GM13977 (cell line): ENCODE results near the gene HOXA11.

Experiments
- DNase-seq: peaks from one replicate; pipeline ENCODE4 v3.0.0; 2012; ENCODE audit warnings: low spot score
- CTCF ChIP-seq: IDR thresholded peaks from 2 replicates; pipeline ENCODE4 v1.5.1; 2012; ENCODE audit warnings: mild to moderate bottlenecking, control low read depth; ENCODE audit not compliant: insufficient read depth; ENCODE audit errors: extremely low read depth, missing control alignments
- in situ Hi-C: fragments of 300-500 bp; cut with MboI; formaldehyde crosslinking; loops from one replicate; pipeline ENCODE4 v1.12.0; 2022; ENCODE audit warnings: low sequenced_read_pairs, low pct_unique_long_range_greater_than_20kb, mixed read lengths, inconsistent platforms; ENCODE audit not compliant: unreplicated experiment

HOXA11 gene

DNA sequence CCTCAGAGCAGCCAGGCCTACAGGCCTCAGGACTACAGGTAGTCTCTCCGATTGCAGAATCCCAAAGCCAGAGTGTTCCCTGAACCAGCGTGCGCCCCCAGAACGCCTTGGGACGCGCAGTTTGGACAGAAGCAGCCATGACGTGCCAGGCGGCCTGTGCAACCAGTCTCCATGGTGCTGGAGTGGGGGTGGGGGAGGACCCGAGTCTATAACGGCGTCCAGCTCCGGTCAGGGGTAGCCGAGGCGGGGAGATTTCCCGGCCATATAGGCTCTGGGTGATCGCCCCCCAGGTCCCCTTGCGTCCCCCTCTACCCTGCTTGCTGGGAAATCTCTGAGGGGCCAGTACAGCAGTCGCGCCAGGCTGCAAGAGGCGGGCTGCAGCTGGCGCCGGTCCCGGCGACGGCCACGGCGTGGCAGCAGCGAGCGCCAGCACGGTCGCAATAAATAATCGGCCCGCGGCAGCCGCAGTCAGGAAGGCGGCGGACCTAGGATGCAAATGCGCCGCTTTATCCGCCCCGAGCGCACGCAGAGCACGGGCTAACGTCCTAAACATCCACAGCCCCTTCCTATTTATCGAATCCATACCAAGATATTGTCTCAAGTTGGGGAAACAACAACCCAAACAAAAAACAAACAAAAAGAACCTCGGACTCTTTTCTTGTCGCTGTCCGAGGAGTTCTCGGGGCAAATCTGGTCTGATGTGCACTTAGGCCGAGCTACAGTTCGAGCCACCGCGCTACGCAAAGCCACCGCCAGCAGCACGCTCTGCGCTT, 34.3 kb downstream of the HOXA11 start:
- peak; percentile 93 for DNase-seq
- in situ Hi-C loops: loop anchor here (10.0 to 25.0 kb wide), 2 partner anchors 94 to 788 kb away; partner anchors contain the start of gene EVX1
- TF ChIP-seq CTCF: peak; percentile 93

DNA sequence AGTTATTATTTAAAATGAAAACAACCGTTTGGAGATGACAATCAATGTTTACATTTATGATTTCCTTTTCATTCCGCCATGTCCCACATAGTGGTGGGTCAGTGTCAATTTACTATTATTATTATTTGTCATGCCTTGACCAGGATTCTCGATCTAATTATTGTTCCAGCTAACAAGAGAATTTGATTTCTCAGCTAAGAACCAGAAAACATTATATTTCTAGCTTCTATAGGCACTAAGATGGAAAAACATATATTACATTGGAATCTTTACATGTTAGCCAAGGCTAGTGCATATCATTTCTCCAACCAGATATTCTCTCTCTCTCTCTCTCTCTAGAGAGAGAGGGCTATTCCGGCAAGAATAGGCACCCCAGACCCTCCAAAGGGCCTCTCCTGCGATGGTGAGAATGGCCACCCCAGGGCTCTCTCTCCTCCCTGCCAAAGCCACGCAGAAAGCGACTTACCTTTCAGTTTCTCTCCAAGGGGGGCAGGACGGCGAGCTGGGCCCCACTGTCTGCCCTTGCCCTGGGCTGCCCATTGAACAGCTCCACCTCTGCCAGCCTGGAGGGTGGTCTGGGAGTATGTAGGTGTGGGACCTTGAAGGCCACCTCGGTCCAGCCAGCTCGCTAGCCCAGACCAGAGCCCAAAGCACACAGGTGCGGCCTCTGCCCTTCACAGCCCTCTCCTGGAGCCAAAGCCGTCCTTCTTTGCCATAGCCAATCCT, 35.0 kb downstream of the HOXA11 start:
- DNase-seq: no peak
- TF ChIP-seq CTCF: no peak
- in situ Hi-C loops: loop anchor here (10.0 to 25.0 kb wide), 2 partner anchors 95 to 788 kb away; partner anchors contain the start of gene EVX1

GRCh38 chr7:27148756-27149641, 36.0 kb downstream of the HOXA11 start:
- TF ChIP-seq CTCF: no peak
- in situ Hi-C loops: no loop called here
- DNase-seq: no peak

- no peak for DNase-seq
- no peak for TF ChIP-seq CTCF
- in situ Hi-C loops: no loop called here
Observed at GRCh38 chr7:27148031-27148755, 36.8 kb downstream of the HOXA11 start.

DNA sequence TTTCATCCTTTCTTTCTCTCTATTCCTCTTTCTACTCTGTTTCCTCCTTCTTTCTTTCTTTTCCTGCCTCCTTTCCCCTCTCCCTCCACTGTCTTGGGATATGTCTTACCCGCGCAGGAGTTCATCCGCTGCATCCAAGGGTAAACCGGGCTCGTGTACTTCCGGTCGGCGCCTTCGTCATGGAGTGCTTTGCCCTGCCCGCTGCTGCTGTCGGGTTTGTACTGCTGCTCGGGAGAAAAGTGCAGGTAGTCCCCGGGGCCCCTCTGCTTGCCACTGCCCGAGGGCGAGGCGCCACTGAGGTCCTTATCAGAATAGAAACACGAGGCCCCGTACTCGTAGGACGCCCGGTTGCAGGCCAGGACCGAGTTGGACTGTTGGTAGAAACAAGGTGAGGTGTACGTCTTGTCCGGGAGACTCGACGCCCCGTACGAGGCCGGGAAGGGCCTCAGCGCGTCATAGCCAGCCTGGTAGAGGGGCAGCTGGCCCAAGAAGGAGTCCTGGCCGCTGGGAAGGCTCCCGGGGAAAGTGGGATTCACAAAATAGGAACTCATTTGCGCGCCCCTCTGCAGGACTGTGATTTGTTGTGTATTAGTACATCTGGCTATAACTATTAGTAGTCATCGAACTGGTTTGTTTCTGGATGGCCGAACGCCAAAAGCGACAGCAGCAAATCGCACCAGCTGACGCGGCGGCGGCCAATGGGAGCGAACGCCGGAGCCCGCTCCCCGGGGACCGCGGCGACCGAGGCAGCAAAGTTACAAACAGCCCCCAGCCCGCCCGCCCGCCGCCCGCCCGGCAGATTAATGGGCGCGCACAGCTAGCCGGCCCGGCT, 37.6 kb downstream of the HOXA11 start, which contains the start of gene HOXA6:
HOXA6 (minus strand) TSS at position 576 of the 832 bp plus-strand sequence; CDS start at position 551, 25 bp downstream.
- in situ Hi-C loops: no loop called here
- DNase-seq: no peak
- TF ChIP-seq CTCF: no peak
